Suppressor macrophage (primary cell): Measurements from ENCODE around the gene SLC6A14.

Source experiments
- DNase-seq, 4 experiments: peaks; one replicate each; pipeline ENCODE4 v3.0.0-alpha.2; 2020 to 2022
- total RNA-seq, 17 experiments: gene quantifications; one replicate each; lab custom pipeline; 2026; ENCODE audit warnings: mixed read lengths in 6 of 17, inconsistent platforms in 3 of 17; lab: John Stamatoyannopoulos, UW

Gene SLC6A14
- total RNA-seq = 0 to 0.77 (median 0) reads per million in 17 experiments

GRCh38 chrX:116436358-116436816, at the start of gene SLC6A14:
Gene SLC6A14, plus strand, starts transcription at chrX:116436606. Its CDS starts 104 bp downstream, at chrX:116436710.
- no peak for DNase-seq

- no peak for DNase-seq
Measured at GRCh38 chrX:116395752-116396151, 40.7 kb upstream of the SLC6A14 start.

GRCh38 chrX:116399681-116400080, 36.7 kb upstream of the SLC6A14 start:
- no peak for DNase-seq

GRCh38 chrX:116409219-116409618, 27.2 kb upstream of the SLC6A14 start:
- no peak for DNase-seq

GRCh38 chrX:116413273-116413672, 23.1 kb upstream of the SLC6A14 start:
- no peak for DNase-seq

GRCh38 chrX:116417214-116417613, 19.2 kb upstream of the SLC6A14 start:
- no peak for DNase-seq

- DNase-seq = no peak
Measured at GRCh38 chrX:116417968-116418367, 18.4 kb upstream of the SLC6A14 start.

GRCh38 chrX:116427978-116428377, 8.4 kb upstream of the SLC6A14 start:
- no peak for DNase-seq

GRCh38 chrX:116435597-116435996, 809 bp upstream of the SLC6A14 start:
- no peak for DNase-seq

GRCh38 chrX:116449156-116449555, 12.8 kb downstream of the SLC6A14 start:
- DNase-seq = no peak

GRCh38 chrX:116462822-116463221, 26.4 kb downstream of the SLC6A14 start, which contains the start of gene CT83:
Gene CT83, minus strand, starts transcription at chrX:116462976. Its CDS starts 120 bp downstream, at chrX:116462856.
- DNase-seq = no peak

GRCh38 chrX:116480059-116480458, 43.7 kb downstream of the SLC6A14 start:
- no peak for DNase-seq

GRCh38 chrX:116490104-116490503, 53.7 kb downstream of the SLC6A14 start:
- DNase-seq = peak in 1 of 4 experiments; percentile 0

- no peak for DNase-seq
Measured at GRCh38 chrX:116493271-116493670, 56.9 kb downstream of the SLC6A14 start.

GRCh38 chrX:116499780-116500179, 63.4 kb downstream of the SLC6A14 start:
- no peak for DNase-seq
